Fibroblast of skin of right quadriceps (primary cell): ENCODE results near the gene ATP6V0B.

Experiments
- DNase-seq: peaks from one replicate; pipeline ENCODE4 v3.0.0-alpha.2; 2013

Gene ATP6V0B

GRCh38 chr1:43985984-43986595 lies 11.3 kb downstream of the ATP6V0B start:
- DNase-seq: no peak

- DNase-seq: no peak
These were observed 12.0 kb downstream of the ATP6V0B start for GRCh38 chr1:43986712-43987111.

- no peak for DNase-seq
These were observed 12.6 kb downstream of the ATP6V0B start for GRCh38 chr1:43987159-43987902.

- DNase-seq: no peak
These were observed 15.8 kb downstream of the ATP6V0B start for GRCh38 chr1:43990271-43991199.

- no peak for DNase-seq
These were observed 16.4 kb downstream of the ATP6V0B start for GRCh38 chr1:43991200-43991475.

- DNase-seq: peak; percentile 73
These were observed 16.9 kb downstream of the ATP6V0B start, which contains the start of gene CCDC24 for GRCh38 chr1:43991476-43992231. Gene CCDC24 (plus strand): TSS chr1:43991599. CDS start chr1:43991879, 280 bp downstream.

- DNase-seq: no peak
These were observed 17.7 kb downstream of the ATP6V0B start for GRCh38 chr1:43992232-43992995.

- DNase-seq: no peak
These were observed 18.6 kb downstream of the ATP6V0B start for GRCh38 chr1:43993206-43993914.

- DNase-seq: no peak
These were observed 19.3 kb downstream of the ATP6V0B start for GRCh38 chr1:43994071-43994470.

GRCh38 chr1:43994794-43995790 lies 20.3 kb downstream of the ATP6V0B start:
- no peak for DNase-seq

- no peak for DNase-seq
These were observed 21.4 kb downstream of the ATP6V0B start for GRCh38 chr1:43995984-43996732.

- no peak for DNase-seq
These were observed 22.0 kb downstream of the ATP6V0B start for GRCh38 chr1:43996733-43997115.

- DNase-seq: no peak
These were observed 22.7 kb downstream of the ATP6V0B start for GRCh38 chr1:43997295-43997999.

- no peak for DNase-seq
These were observed 23.2 kb downstream of the ATP6V0B start for GRCh38 chr1:43998000-43998378.

- no peak for DNase-seq
These were observed 24.7 kb downstream of the ATP6V0B start for GRCh38 chr1:43999455-43999854.

- DNase-seq: no peak
These were observed 25.4 kb downstream of the ATP6V0B start for GRCh38 chr1:44000122-44000665.

GRCh38 chr1:44002165-44002564 lies 27.4 kb downstream of the ATP6V0B start:
- DNase-seq: no peak

- DNase-seq: no peak
These were observed 27.9 kb downstream of the ATP6V0B start for GRCh38 chr1:44002606-44003157.
